Measurements from ENCODE around the gene ZNF674.

ZNF674 gene

GRCh38 chrX:46545111-46546005 lies at the start of gene ZNF674:
Gene ZNF674 (minus strand): TSS chrX:46545421. CDS start chrX:46542087, 3,334 bp downstream.
- peak; percentile 87 for DNase-seq
- in situ Hi-C loops (cut with HindIII; ENCODE audit: low pct_ligation_motif_present, low pct_unique_long_range_greater_than_20kb, low sequenced_read_pairs): no loop called here

- DNase-seq: peak; percentile 42
- in situ Hi-C loops (cut with HindIII; ENCODE audit: low pct_ligation_motif_present, low pct_unique_long_range_greater_than_20kb, low sequenced_read_pairs): no loop called here
Observed at GRCh38 chrX:46589977-46590723, 44.9 kb upstream of the ZNF674 start.

DNA sequence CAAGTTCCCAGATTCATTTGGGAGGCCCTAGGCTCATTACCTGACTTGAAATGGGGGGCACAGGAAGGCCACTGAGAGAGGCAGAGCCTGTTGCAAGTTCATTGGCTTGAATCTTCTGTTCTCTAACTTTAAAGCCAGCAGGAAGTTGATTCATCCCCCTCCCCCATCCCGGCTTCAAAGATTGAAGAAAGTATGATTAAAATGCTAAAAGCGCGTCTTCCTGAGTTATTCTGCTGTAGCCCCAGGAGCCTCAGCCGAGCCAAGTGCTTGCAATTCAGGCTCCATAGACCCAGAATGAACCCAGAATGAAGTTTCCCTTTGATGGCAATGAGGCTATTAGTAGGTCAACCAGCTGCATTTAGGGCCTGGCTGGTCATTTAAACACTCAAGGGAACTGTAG lies 43.0 kb upstream of the ZNF674 start:
- in situ Hi-C loops (cut with HindIII; ENCODE audit: low pct_ligation_motif_present, low pct_unique_long_range_greater_than_20kb, low sequenced_read_pairs): no loop called here
- peak; percentile 40 for DNase-seq

DNA sequence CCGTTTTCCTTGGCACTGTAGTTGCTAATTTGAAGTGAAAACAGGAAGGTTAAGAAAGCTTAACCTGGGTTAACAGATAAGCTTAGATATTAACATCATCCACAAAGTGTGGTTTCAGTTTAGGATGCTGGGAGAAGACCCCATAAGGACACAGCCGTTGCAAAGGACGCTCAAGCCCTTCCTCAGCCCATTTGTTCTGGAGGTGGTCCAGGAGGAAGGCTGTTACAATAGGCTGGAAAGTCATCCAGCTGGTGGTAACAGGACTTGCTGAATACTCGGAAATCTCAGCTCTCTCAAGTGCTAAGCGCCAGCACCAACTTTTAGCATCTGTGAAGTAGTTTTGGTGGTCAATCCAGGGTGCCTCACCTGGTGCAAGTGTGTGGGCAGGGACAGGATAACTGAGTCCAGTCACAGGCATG lies 42.5 kb upstream of the ZNF674 start:
- in situ Hi-C loops (cut with HindIII; ENCODE audit: low pct_ligation_motif_present, low pct_unique_long_range_greater_than_20kb, low sequenced_read_pairs): no loop called here

GRCh38 chrX:46587158-46587557 lies 41.9 kb upstream of the ZNF674 start:
- no peak for DNase-seq
- in situ Hi-C loops (cut with HindIII; ENCODE audit: low pct_ligation_motif_present, low pct_unique_long_range_greater_than_20kb, low sequenced_read_pairs): no loop called here

More for the DNA sequence above, 42.5 kb upstream of the ZNF674 start:
- DNase-seq: no peak

- in situ Hi-C loops (cut with HindIII; ENCODE audit: low pct_ligation_motif_present, low pct_unique_long_range_greater_than_20kb, low sequenced_read_pairs): no loop called here
- no peak for DNase-seq
Observed at GRCh38 chrX:46584736-46585135, 39.5 kb upstream of the ZNF674 start.

DNA sequence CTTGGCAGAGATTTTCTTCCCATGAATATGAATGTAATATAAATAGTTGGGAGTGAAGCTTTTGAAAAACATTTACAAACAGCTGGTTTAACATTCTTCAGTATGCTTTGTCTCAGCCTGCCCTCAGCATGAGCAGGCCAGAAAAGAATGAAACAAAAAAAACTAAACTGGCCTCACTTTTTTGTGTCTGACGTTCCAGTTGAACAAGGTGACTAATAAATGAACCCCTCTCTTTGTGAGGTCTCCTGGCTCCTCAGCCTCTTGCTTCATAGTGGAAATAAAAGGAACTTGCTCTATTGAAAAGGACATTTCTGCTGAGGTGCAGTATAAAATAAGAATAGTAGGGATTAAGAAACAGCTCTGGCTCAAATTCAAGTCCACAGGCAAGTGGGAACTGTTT lies 37.7 kb upstream of the ZNF674 start:
- in situ Hi-C loops (cut with HindIII; ENCODE audit: low pct_ligation_motif_present, low pct_unique_long_range_greater_than_20kb, low sequenced_read_pairs): no loop called here
- peak; percentile 39 for DNase-seq

DNA sequence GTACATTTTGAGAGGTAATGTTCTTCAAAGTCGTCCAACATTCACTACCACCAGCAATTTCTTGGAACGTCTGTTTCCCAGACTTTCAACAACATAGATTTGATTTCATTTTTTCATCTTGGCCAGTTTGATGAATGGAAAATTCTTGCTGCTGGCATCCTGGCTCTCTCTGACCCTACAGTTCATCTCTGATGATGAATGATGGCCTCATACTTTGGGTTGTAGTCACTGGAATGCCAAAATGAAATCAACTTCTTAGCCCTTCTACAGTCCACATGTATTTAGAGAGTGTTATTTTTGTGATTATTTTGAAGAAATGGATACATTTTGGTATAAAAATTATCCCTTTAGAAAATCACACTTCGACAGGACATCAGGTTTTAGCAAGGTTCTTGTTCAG lies 37.1 kb upstream of the ZNF674 start:
- in situ Hi-C loops (cut with HindIII; ENCODE audit: low pct_ligation_motif_present, low pct_unique_long_range_greater_than_20kb, low sequenced_read_pairs): no loop called here
- peak; percentile 34 for DNase-seq

DNA sequence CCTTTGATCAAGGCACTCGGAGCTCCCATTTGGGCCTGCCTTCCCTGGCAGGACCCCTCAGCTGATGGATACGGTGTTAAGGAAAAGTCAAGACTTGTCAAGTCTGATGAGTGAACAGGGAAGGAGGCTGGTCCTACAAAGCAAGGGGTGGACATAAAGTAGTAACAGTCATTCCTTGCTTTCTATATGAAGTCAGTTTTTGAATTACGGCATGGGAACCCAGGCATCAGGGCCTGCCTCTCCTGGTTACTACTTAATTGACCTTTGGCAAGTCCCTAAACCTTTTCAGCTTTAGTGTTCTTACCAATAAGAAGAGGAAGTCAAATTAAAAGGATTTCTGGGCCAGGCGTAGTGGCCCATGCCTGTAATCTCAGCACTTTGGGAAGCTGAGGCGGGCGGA lies 35.4 kb upstream of the ZNF674 start:
- in situ Hi-C loops (cut with HindIII; ENCODE audit: low pct_ligation_motif_present, low pct_unique_long_range_greater_than_20kb, low sequenced_read_pairs): no loop called here
- DNase-seq: no peak

DNA sequence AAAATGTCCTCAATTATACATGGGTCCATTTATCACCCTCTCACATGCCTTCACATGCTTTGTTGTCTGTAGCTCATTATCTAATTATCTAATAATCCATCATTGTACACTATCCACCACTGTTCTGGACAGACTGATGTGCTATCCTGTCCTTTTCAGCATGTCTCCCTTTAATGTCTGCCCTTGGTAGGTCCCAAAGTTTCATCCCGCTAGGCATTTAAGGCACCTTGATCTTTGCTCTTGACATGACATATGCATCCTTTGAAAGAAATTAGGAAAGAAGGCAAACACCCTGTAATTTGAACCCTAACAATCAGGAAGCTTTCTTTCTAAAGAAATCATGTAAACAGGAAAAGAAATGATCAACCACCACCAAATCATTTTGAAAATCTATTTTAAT lies 34.0 kb upstream of the ZNF674 start:
- in situ Hi-C loops (cut with HindIII; ENCODE audit: low pct_ligation_motif_present, low pct_unique_long_range_greater_than_20kb, low sequenced_read_pairs): no loop called here
- no peak for DNase-seq

- no peak for DNase-seq
- in situ Hi-C loops (cut with HindIII; ENCODE audit: low pct_ligation_motif_present, low pct_unique_long_range_greater_than_20kb, low sequenced_read_pairs): no loop called here
Observed at GRCh38 chrX:46577221-46578005, 32.2 kb upstream of the ZNF674 start.

DNA sequence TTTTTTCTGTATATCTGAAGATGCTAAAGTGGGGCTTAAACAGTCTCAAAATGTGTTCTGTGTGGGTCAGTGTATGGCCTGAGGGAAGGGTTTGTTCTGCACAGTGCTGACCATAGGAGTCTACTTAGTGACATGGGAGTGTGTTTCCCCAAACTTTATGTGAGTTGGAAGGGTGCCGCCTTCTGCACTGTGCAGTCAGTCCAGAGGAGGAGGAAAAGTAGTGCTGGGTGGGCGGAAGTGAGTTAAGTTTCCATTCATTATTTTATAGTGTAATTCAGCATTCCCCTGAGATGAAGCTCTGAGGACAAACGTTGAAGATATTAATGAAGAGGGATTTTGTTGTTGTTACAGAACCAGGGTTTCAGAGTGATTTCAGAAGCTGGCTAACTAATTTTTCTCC lies 31.2 kb upstream of the ZNF674 start:
- in situ Hi-C loops (cut with HindIII; ENCODE audit: low pct_ligation_motif_present, low pct_unique_long_range_greater_than_20kb, low sequenced_read_pairs): no loop called here
- no peak for DNase-seq

DNA sequence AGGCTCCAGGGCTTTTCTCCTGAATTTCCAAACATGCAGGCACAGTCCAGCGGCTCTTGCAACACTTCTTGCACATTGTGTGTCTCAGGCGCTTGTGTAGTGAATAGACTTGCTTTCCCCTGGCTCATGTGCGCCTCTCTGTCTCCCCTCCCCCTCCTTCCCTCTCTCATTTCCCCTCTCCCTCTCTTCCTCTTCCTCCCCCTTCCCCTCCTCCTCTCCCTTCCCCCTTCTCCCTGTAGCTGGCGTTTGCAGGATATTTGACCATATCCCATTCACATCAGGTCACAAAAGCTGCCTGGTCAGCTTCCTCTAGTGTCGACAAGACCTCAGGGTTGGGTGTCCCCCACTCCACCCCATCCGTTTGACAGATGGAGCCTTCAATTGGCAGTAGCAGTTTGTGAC lies 30.8 kb upstream of the ZNF674 start:
- in situ Hi-C loops (cut with HindIII; ENCODE audit: low pct_ligation_motif_present, low pct_unique_long_range_greater_than_20kb, low sequenced_read_pairs): no loop called here
- no peak for DNase-seq

GRCh38 chrX:46575586-46575985 lies 30.4 kb upstream of the ZNF674 start:
- in situ Hi-C loops (cut with HindIII; ENCODE audit: low pct_ligation_motif_present, low pct_unique_long_range_greater_than_20kb, low sequenced_read_pairs): no loop called here
- DNase-seq: no peak

DNA sequence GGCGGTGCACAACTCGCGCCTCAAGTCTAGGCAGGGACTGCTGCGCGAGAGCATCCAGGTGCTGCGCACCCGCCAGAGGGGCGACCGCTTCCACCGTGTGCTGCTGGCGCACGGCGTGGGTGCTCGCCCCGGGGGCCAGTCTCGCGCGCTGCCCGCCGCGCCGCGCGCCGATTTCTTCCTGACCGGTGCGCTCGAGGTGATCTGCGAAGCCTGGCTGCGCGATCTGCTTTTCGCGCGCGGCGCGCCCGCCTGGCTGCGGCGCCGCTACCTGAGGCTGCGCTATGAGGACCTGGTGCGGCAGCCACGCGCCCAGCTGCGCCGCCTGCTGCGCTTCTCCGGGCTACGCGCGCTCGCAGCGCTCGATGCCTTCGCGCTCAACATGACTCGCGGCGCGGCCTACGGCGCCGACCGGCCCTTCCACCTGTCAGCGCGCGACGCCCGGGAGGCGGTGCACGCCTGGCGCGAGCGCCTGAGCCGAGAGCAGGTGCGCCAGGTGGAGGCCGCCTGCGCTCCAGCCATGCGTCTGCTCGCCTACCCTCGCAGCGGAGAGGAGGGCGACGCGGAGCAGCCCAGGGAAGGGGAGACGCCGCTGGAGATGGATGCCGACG lies 29.7 kb upstream of the ZNF674 start:
- in situ Hi-C loops (cut with HindIII; ENCODE audit: low pct_ligation_motif_present, low pct_unique_long_range_greater_than_20kb, low sequenced_read_pairs): no loop called here
- DNase-seq: no peak

DNA sequence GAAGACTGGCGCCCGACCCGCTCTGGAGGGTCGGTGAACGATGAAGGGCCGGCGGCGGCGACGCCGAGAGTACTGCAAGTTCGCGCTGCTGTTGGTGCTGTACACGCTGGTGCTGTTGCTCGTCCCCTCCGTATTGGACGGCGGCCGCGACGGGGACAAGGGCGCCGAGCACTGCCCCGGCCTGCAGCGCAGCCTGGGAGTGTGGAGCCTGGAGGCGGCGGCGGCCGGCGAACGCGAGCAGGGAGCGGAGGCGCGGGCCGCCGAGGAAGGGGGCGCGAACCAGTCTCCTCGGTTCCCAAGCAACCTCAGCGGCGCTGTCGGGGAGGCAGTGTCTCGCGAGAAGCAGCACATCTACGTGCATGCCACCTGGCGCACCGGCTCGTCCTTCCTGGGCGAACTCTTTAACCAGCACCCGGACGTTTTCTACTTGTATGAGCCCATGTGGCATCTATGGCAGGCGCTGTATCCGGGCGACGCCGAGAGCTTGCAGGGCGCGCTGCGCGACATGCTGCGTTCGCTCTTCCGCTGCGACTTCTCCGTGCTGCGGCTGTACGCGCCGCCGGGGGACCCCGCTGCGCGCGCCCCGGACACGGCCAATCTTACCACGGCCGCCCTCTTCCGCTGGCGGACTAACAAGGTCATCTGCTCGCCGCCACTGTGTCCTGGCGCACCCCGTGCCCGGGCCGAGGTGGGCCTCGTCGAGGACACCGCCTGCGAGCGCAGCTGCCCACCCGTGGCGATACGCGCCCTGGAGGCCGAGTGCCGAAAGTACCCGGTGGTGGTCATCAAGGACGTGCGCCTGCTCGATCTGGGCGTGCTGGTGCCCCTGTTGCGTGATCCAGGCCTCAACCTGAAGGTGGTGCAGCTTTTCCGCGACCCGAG lies 28.9 kb upstream of the ZNF674 start:
- in situ Hi-C loops (cut with HindIII; ENCODE audit: low pct_ligation_motif_present, low pct_unique_long_range_greater_than_20kb, low sequenced_read_pairs): no loop called here
- DNase-seq: peak; percentile 65

- in situ Hi-C loops (cut with HindIII; ENCODE audit: low pct_ligation_motif_present, low pct_unique_long_range_greater_than_20kb, low sequenced_read_pairs): no loop called here
- DNase-seq: peak; percentile 66
Observed at GRCh38 chrX:46573331-46573891, 28.2 kb upstream of the ZNF674 start, which contains the start of gene CHST7. Gene CHST7 (plus strand): TSS chrX:46573765. CDS start chrX:46573932, 167 bp downstream.
